ENCODE measurements around the gene ABCC9.
"Not testable (repeated sequence)": the region's sequence is repeated elsewhere in the genome, so short reads cannot be mapped to it uniquely, and the experiment has no call there.

ABCC9 gene

GRCh38 chr12:21813125-21813524 lies 128.1 kb downstream of the ABCC9 start:
- no peak for TF ChIP-seq CTCF (IDR thresholded peaks at IDR 0.05; ENCODE audit: insufficient read depth, missing control alignments)
- DNase-seq (ENCODE audit: insufficient read length, low spot score) (no peak), FAIRE-seq (peak; percentile 75)

- not testable (repeated sequence) for FAIRE-seq; DNase-seq (ENCODE audit: insufficient read length, low spot score)
Measured at GRCh38 chr12:21812340-21812739, 128.9 kb downstream of the ABCC9 start.

- DNase-seq (ENCODE audit: insufficient read length, low spot score) (no peak), FAIRE-seq (no peak)
- no peak for TF ChIP-seq CTCF (IDR thresholded peaks at IDR 0.05; ENCODE audit: insufficient read depth, missing control alignments)
Measured at GRCh38 chr12:21809100-21809499, 132.1 kb downstream of the ABCC9 start.

- DNase-seq (ENCODE audit: insufficient read length, low spot score) = no peak
- TF ChIP-seq CTCF (IDR thresholded peaks at IDR 0.05; ENCODE audit: insufficient read depth, missing control alignments) = no peak
- FAIRE-seq = no peak
Measured at GRCh38 chr12:21806255-21806654, 135.0 kb downstream of the ABCC9 start.

GRCh38 chr12:21801522-21802288 lies 139.5 kb downstream of the ABCC9 start:
- no peak for DNase-seq (ENCODE audit: insufficient read length, low spot score)
- FAIRE-seq = no peak
- TF ChIP-seq CTCF (IDR thresholded peaks at IDR 0.05; ENCODE audit: insufficient read depth, missing control alignments) = no peak

- FAIRE-seq = no peak
- TF ChIP-seq CTCF (IDR thresholded peaks at IDR 0.05; ENCODE audit: insufficient read depth, missing control alignments) = no peak
Measured at GRCh38 chr12:21800011-21800410, 141.2 kb downstream of the ABCC9 start.

GRCh38 chr12:21797539-21797938 lies 143.7 kb downstream of the ABCC9 start:
- TF ChIP-seq CTCF (IDR thresholded peaks at IDR 0.05; ENCODE audit: insufficient read depth, missing control alignments) = no peak
- FAIRE-seq = no peak

More at GRCh38 chr12:21800011-21800410, 141.2 kb downstream of the ABCC9 start:
- DNase-seq (ENCODE audit: insufficient read length, low spot score) = no peak

More at GRCh38 chr12:21797539-21797938, 143.7 kb downstream of the ABCC9 start:
- DNase-seq (ENCODE audit: insufficient read length, low spot score) = no peak
